HepG2 (cell line): ENCODE data around the gene MRFAP1L1. TPM values are rescaled to one million over a fixed set of nuclear protein-coding genes. Genes with fewer than 3 reads are reported as not detected.

Experiments
- ATAC-seq: fragments of 200-7000 bp; cut with Tn5 transposase; 3 replicates; pipeline ENCODE4 v1.9.1; 2020; ENCODE audit warnings: mild to moderate bottlenecking, moderate library complexity
- BruUV-seq: library from RNA; stranded (reverse); fragments of 400-500 nt; replicated peaks from 2 replicates; lab custom pipeline; 2021; lab: Mats Ljungman, UMichigan
- CTCF ChIA-PET: fragments of 300-600 bp; formaldehyde crosslinking; extraction: SDS; loops from one replicate; lab custom pipeline; 2021; ENCODE audit warnings: low total read pairs, inconsistent platforms, low intra/inter-chr PET ratio; lab: Yijun Ruan, JAX
- POLR2A ChIA-PET: fragments of 350-600 bp; sonication (Branson Sonifier 250); formaldehyde crosslinking; loops from one replicate; lab custom pipeline; 2020; ENCODE audit warnings: antibody characterized with exemption, inconsistent platforms; lab: Yijun Ruan, JAX
- DNase-seq: peaks from one replicate; pipeline ENCODE4 v3.0.0-alpha.2; 2015; ENCODE audit warnings: low spot score
- FAIRE-seq: peaks from 3 replicates; lab custom pipeline; 2011; peaks lifted over from hg19 to GRCh38; lab: Jason Lieb, UNC
- H2AFZ ChIP-seq: one replicate; pipeline ENCODE4 v1.6.1; 2011; ENCODE audit warnings: low read length, inconsistent platforms
- H3K27ac ChIP-seq: fragments of 300-600 bp; 3 replicates; pipeline ENCODE4 v1.8.0; 2011; ENCODE audit warnings: mixed run types, mild to moderate bottlenecking, mixed read lengths, low read length, inconsistent platforms; ENCODE audit not compliant: insufficient read depth; ENCODE audit errors: extremely low read length
- H3K27me3 ChIP-seq, 2 experiments: fragments of 200-600 bp in 1 of 2; 2 replicates in 1 of 2; 3 replicates in 1 of 2; pipeline versions ENCODE4 v1.6.0 to v1.8.0; 2011; ENCODE audit warnings: low read length in 2 of 2, mild to moderate bottlenecking in 2 of 2, moderate library complexity in 2 of 2, inconsistent platforms in 1 of 2; ENCODE audit not compliant: insufficient read depth in 2 of 2, control insufficient read depth in 1 of 2
- H3K36me3 ChIP-seq, 2 experiments: fragments of 200-600 bp in 1 of 2; replicated peaks in 1 of 2; 2 replicates in 1 of 2; 3 replicates in 1 of 2; pipeline versions ENCODE4 v1.5.1 to v1.8.0; 2011; ENCODE audit warnings: low read length in 2 of 2, inconsistent platforms in 1 of 2; ENCODE audit not compliant: insufficient read depth in 2 of 2, control insufficient read depth in 1 of 2
- H3K4me1 ChIP-seq: 2 replicates; pipeline ENCODE4 v1.5.1; 2012; ENCODE audit warnings: low read length, inconsistent platforms; ENCODE audit not compliant: insufficient read depth
- H3K4me2 ChIP-seq: 2 replicates; pipeline ENCODE4 v1.6.0; 2011; ENCODE audit warnings: low read depth, low read length, inconsistent platforms
- H3K4me3 ChIP-seq, 3 experiments: fragments of 200-600 bp in 1 of 3; sonication (generic), shearing (Covaris generic) in 1 of 3; replicated peaks in 1 of 3; 2 replicates each; pipeline ENCODE4 v1.5.1; 2011 to 2016; ENCODE audit warnings: low read length in 3 of 3, inconsistent platforms in 2 of 3, low read depth in 2 of 3, mild to moderate bottlenecking in 2 of 3, control low read depth in 1 of 3, mixed read lengths in 1 of 3; ENCODE audit not compliant: insufficient read depth in 1 of 3
- H3K79me2 ChIP-seq: one replicate; pipeline ENCODE4 v1.6.1; 2011; ENCODE audit warnings: low read length, inconsistent platforms; ENCODE audit not compliant: insufficient read depth
- H3K9ac ChIP-seq: 2 replicates; pipeline ENCODE4 v1.6.0; 2011; ENCODE audit warnings: mild to moderate bottlenecking, low read depth, low read length, inconsistent platforms; ENCODE audit not compliant: insufficient read depth
- H3K9me3 ChIP-seq: 2 replicates; pipeline ENCODE4 v1.5.1; 2012; ENCODE audit warnings: mild to moderate bottlenecking, low read length
- H4K20me1 ChIP-seq: 2 replicates; pipeline ENCODE4 v1.6.0; 2011; ENCODE audit warnings: inconsistent platforms, mild to moderate bottlenecking, low read length, moderate library complexity; ENCODE audit not compliant: insufficient read depth
- HIVEP1 ChIP-seq: sonication (generic); formaldehyde crosslinking; IDR thresholded peaks from 2 replicates; pipeline ENCODE4 v1.4.0; 2020; ENCODE audit warnings: mild to moderate bottlenecking, missing genetic modification reagents
- KDM4B ChIP-seq: sonication (generic); formaldehyde crosslinking; IDR thresholded peaks from 2 replicates; pipeline ENCODE4 v1.4.0; 2020; ENCODE audit warnings: missing genetic modification reagents
- MZF1 ChIP-seq: sonication (generic); formaldehyde crosslinking; IDR thresholded peaks from 2 replicates; pipeline ENCODE4 v1.8.1; 2023; ENCODE audit warnings: mild to moderate bottlenecking, missing genetic modification reagents, borderline replicate concordance
- NR2C2 ChIP-seq: sonication (generic); formaldehyde crosslinking; IDR thresholded peaks from 2 replicates; pipeline ENCODE4 v1.4.0; 2020; ENCODE audit warnings: missing genetic modification reagents, mild to moderate bottlenecking, moderate library complexity, borderline replicate concordance
- PHB2 ChIP-seq: fragments of 450-650 bp; IDR thresholded peaks from 2 replicates; pipeline ENCODE4 v1.6.1; 2018; ENCODE audit not compliant: partially characterized antibody
- PHF5A ChIP-seq: IDR thresholded peaks from one replicate; pipeline ENCODE4 v1.6.1; 2018; ENCODE audit warnings: low read depth, missing genetic modification reagents; ENCODE audit not compliant: unreplicated experiment
- SOX5 ChIP-seq: IDR thresholded peaks from 2 replicates; pipeline ENCODE4 v1.6.1; 2016; ENCODE audit warnings: borderline replicate concordance
- STAT5B ChIP-seq: sonication (generic); formaldehyde crosslinking; IDR thresholded peaks from 2 replicates; pipeline ENCODE4 v1.4.0; 2020; ENCODE audit warnings: missing genetic modification reagents
- TEAD3 ChIP-seq: optimal IDR thresholded peaks from 2 replicates; pipeline ENCODE3; 2016; ENCODE audit warnings: borderline replicate concordance
- TFDP2 ChIP-seq: sonication (generic); formaldehyde crosslinking; IDR thresholded peaks from 2 replicates; pipeline ENCODE4 v1.4.0; 2020; ENCODE audit warnings: missing genetic modification reagents
- XBP1 ChIP-seq: sonication (generic); formaldehyde crosslinking; IDR thresholded peaks from 2 replicates; pipeline ENCODE4 v1.5.0; 2020; ENCODE audit warnings: missing genetic modification reagents
- ZNF17 ChIP-seq: sonication (generic); formaldehyde crosslinking; IDR thresholded peaks from 2 replicates; pipeline ENCODE4 v1.5.0; 2020; ENCODE audit warnings: mild to moderate bottlenecking, missing genetic modification reagents
- ZNF3 ChIP-seq: IDR thresholded peaks from 2 replicates; pipeline ENCODE4 v1.7.0; 2017; ENCODE audit warnings: inconsistent platforms
- ZNF431 ChIP-seq: sonication (generic); formaldehyde crosslinking; IDR thresholded peaks from 2 replicates; pipeline ENCODE4 v1.9.0; 2022; ENCODE audit warnings: missing genetic modification reagents, low read depth, mild to moderate bottlenecking, borderline replicate concordance
- ZNF460 ChIP-seq: sonication (generic); formaldehyde crosslinking; IDR thresholded peaks from 2 replicates; pipeline ENCODE4 v1.5.1; 2020; ENCODE audit warnings: missing genetic modification reagents, mild to moderate bottlenecking, borderline replicate concordance
- ZNF598 ChIP-seq: sonication (generic); formaldehyde crosslinking; IDR thresholded peaks from 2 replicates; pipeline ENCODE4 v1.5.1; 2020; ENCODE audit warnings: mild to moderate bottlenecking, missing genetic modification reagents, borderline replicate concordance
- ZNF629 ChIP-seq: sonication (generic); formaldehyde crosslinking; conservative IDR thresholded peaks from 2 replicates; pipeline ENCODE4 v1.5.0; 2020; ENCODE audit warnings: missing genetic modification reagents
- ZNF768 ChIP-seq: sonication (generic); formaldehyde crosslinking; IDR thresholded peaks from 2 replicates; pipeline ENCODE4 v1.4.0; 2020; ENCODE audit warnings: missing genetic modification reagents
- WGBS: methylation state at CpG from one replicate; pipeline ENCODE4 v1.1.6; 2017; ENCODE audit warnings: low lambda C conversion rate; 5-methylcytosine and 5-hydroxymethylcytosine counted together
- in situ Hi-C: cut with HindIII; loops from 2 replicates; pipeline ENCODE4 v1.10.0; 2017; ENCODE audit warnings: low pct_unique_long_range_greater_than_20kb; ENCODE audit not compliant: extremely low pct_ligation_motif_present
- intact Hi-C: fragments of 100-400 bp; cut with micrococcal nuclease; formaldehyde crosslinking; loops from one replicate; pipeline ENCODE4 v1.10.0; 2022; ENCODE audit not compliant: unreplicated experiment
- polyA plus RNA-seq, 8 experiments: library from polyadenylated mRNA; depleted of rRNA in 3 of 8; stranded (reverse) in 7 of 8; unstranded in 1 of 8; fragments of >200 nt; fragmentation: Illumina TruSeq in 4 of 8; extraction: Trizol in 4 of 8; gene quantifications; 2 replicates each; pipeline versions ENCODE4 v1.2.1 to v1.2.3, GENCODE V29; 2011 to 2016; ENCODE audit warnings: low read depth in 4 of 8, missing spikeins in 1 of 8, mixed read lengths in 1 of 8; ENCODE audit not compliant: insufficient read depth in 1 of 8
- total RNA-seq, 5 experiments: library from RNA; depleted of rRNA; stranded (reverse); fragments of >200 nt; fragmentation: Illumina TruSeq; extraction: Trizol; gene quantifications; 2 replicates each; pipeline ENCODE4 v1.2.3, GENCODE V29; 2016; ENCODE audit warnings: low read depth in 1 of 5
- TF ChIP-seq, protein P1 (sequence below): sonication (generic); formaldehyde crosslinking; IDR thresholded peaks from 2 replicates; pipeline ENCODE4 v1.4.0; 2020; ENCODE audit warnings: missing genetic modification reagents

MRFAP1L1 gene
- total and polyA plus RNA-seq, 2 of the 13 experiments (the other 11 are each of a cell fraction or from before 2014, with no cell fraction given), result 44.8 to 76.6 TPM

GRCh38 chr4:6659897-6660296, 49.8 kb downstream of the MRFAP1L1 start:
- DNase-seq, result no peak
- BruUV-seq, result no TSS peak
- 32% methylated on average over 2 of the region's 2 CpGs for WGBS
- no peaks in the 10 kb centered on the region for H3K27me3 ChIP-seq
- no peaks in the 10 kb centered on the region for H3K79me2 ChIP-seq
- TF ChIP-seq MZF1 (CRISPR knock-in tag) (no peak), ZNF598 (CRISPR knock-in tag) (no peak), PHB2 (no peak), ZNF768 (CRISPR knock-in tag) (no peak), ZNF629 (CRISPR knock-in tag) (no peak)
- H3K36me3 ChIP-seq, result no peaks in the 10 kb centered on the region
- no peaks in the 10 kb centered on the region for H4K20me1 ChIP-seq
- no peak overlapping the region for H3K4me3 ChIP-seq
- H3K27ac ChIP-seq, result no peak overlapping the region
- intact Hi-C loops, result no loop called here
- H3K4me1 ChIP-seq, result peaks cover 3% of the 10 kb centered on the region
- CTCF ChIA-PET, result no interaction called here
- FAIRE-seq, result no peak
- POLR2A ChIA-PET, result interaction anchor here (0.9 kb wide), 2 partner anchors 14 to 29 kb away, joined by 3 read pairs; a partner anchor contains a TSS
- no peak for ATAC-seq
- H2AFZ ChIP-seq, result no peak overlapping the region
- H3K9ac ChIP-seq, result no peak overlapping the region
- no peaks in the 10 kb centered on the region for H3K9me3 ChIP-seq
- in situ Hi-C loops, result no loop called here
- no peak overlapping the region for H3K4me2 ChIP-seq

DNA sequence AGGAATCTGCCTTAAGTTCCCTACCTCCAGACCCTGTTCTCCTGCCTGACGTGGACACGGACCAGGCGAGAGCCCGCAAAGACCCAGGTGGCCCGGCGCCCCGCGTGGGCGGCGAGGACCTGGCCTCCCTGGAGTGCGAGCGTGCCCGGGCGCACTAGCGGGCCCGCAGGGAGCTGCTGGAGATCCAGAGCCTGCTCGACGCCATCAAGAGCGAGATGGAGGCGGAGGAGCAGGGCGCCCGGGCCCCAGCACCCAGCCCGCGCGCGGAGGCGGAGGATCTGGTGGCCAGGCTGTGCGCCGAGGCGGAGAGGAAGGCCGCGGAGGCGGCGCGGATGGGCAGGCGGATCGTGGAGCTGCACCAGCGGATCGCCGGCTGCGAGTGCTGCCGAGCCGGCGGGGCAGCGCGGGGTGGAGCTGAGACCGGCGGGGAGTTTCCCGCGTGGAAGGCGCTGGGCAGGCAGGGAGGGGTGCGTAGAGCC, 51.0 kb downstream of the MRFAP1L1 start:
- no peak overlapping the region for H3K27ac ChIP-seq
- POLR2A ChIA-PET, result no interaction called here
- H3K4me2 ChIP-seq, result no peak overlapping the region
- CTCF ChIA-PET, result no interaction called here
- BruUV-seq, result no TSS peak
- ATAC-seq (no peak), DNase-seq (no peak), FAIRE-seq (no peak)
- no peaks in the 10 kb centered on the region for H3K27me3 ChIP-seq
- in situ Hi-C loops (no loop called here), intact Hi-C loops (no loop called here)
- H3K4me1 ChIP-seq, result no peaks in the 10 kb centered on the region
- no peak overlapping the region for H3K9ac ChIP-seq
- no peak overlapping the region for H3K4me3 ChIP-seq
- H3K79me2 ChIP-seq, result no peaks in the 10 kb centered on the region
- WGBS, result 97% methylated on average over 44 of the region's 52 CpGs
- no peaks in the 10 kb centered on the region for H3K9me3 ChIP-seq
- H4K20me1 ChIP-seq, result no peaks in the 10 kb centered on the region
- H2AFZ ChIP-seq, result no peak overlapping the region
- H3K36me3 ChIP-seq, result no peaks in the 10 kb centered on the region
- TF ChIP-seq TEAD3 (CRISPR knock-in tag) (no peak), KDM4B (CRISPR knock-in tag) (no peak), STAT5B (CRISPR knock-in tag) (no peak), SOX5 (no peak), ZNF431 (CRISPR knock-in tag) (no peak), TFDP2 (CRISPR knock-in tag) (no peak), HIVEP1 (CRISPR knock-in tag) (no peak), PHF5A (CRISPR knock-in tag) (no peak), ZNF17 (CRISPR knock-in tag) (no peak), ZNF460 (CRISPR knock-in tag) (no peak), NR2C2 (CRISPR knock-in tag) (no peak), ZNF3 (CRISPR knock-in tag) (no peak), XBP1 (CRISPR knock-in tag) (no peak)
- TF ChIP-seq, protein P1, sequence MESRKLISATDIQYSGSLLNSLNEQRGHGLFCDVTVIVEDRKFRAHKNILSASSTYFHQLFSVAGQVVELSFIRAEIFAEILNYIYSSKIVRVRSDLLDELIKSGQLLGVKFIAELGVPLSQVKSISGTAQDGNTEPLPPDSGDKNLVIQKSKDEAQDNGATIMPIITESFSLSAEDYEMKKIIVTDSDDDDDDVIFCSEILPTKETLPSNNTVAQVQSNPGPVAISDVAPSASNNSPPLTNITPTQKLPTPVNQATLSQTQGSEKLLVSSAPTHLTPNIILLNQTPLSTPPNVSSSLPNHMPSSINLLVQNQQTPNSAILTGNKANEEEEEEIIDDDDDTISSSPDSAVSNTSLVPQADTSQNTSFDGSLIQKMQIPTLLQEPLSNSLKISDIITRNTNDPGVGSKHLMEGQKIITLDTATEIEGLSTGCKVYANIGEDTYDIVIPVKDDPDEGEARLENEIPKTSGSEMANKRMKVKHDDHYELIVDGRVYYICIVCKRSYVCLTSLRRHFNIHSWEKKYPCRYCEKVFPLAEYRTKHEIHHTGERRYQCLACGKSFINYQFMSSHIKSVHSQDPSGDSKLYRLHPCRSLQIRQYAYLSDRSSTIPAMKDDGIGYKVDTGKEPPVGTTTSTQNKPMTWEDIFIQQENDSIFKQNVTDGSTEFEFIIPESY, result no peak
